ENCODE results near the gene GMDS. TPM values are rescaled to one million over a fixed set of nuclear protein-coding genes. Genes with fewer than 3 reads are reported as not detected.

The GMDS gene
- total RNA-seq, 1 donor = 23.2 TPM

GRCh38 chr6:2000962-2001361 is 244.4 kb downstream of the GMDS start:
- H3K79me2 ChIP-seq (ENCODE audit: insufficient read depth, low read length) = no peaks in the 10 kb centered on the region
- H3K27ac ChIP-seq (ENCODE audit: low read depth, low read length) = no peak overlapping the region
- H3K36me3 ChIP-seq (ENCODE audit: insufficient read depth, low read length) = no peaks in the 10 kb centered on the region
- DNase-seq (ENCODE audit: insufficient read length, low spot score, missing footprints) = no peak
- no peak overlapping the region for H3K4me2 ChIP-seq (ENCODE audit: insufficient read depth, low read length)
- no peaks in the 10 kb centered on the region for H3K27me3 ChIP-seq (ENCODE audit: insufficient read depth, low read length)
- no peak overlapping the region for H3K4me3 ChIP-seq (ENCODE audit: insufficient read depth, low read length)
- H3K9me3 ChIP-seq (ENCODE audit: low read depth, low read length) = no peaks in the 10 kb centered on the region
- H2AFZ ChIP-seq (ENCODE audit: low read length) = no peak overlapping the region
- TF ChIP-seq CTCF (IDR thresholded peaks at IDR 0.05; ENCODE audit: extremely low read depth, low read depth, low read length) = no peak
- H3K4me1 ChIP-seq (ENCODE audit: insufficient read depth, low read length) = no peaks in the 10 kb centered on the region
- no peaks in the 10 kb centered on the region for H4K20me1 ChIP-seq (ENCODE audit: insufficient read depth, low read length)

GRCh38 chr6:1997702-1998101 is 247.7 kb downstream of the GMDS start:
- no peak for TF ChIP-seq CTCF (IDR thresholded peaks at IDR 0.05; ENCODE audit: extremely low read depth, low read depth, low read length)
- no peak for DNase-seq (ENCODE audit: insufficient read length, low spot score, missing footprints)
- H2AFZ ChIP-seq (ENCODE audit: low read length) = no peak overlapping the region
- H3K4me3 ChIP-seq (ENCODE audit: insufficient read depth, low read length) = no peak overlapping the region
- H3K27me3 ChIP-seq (ENCODE audit: insufficient read depth, low read length) = no peaks in the 10 kb centered on the region
- H3K4me2 ChIP-seq (ENCODE audit: insufficient read depth, low read length) = no peak overlapping the region
- H3K27ac ChIP-seq (ENCODE audit: low read depth, low read length) = no peak overlapping the region
- H3K9me3 ChIP-seq (ENCODE audit: low read depth, low read length) = no peaks in the 10 kb centered on the region
- H3K79me2 ChIP-seq (ENCODE audit: insufficient read depth, low read length) = no peaks in the 10 kb centered on the region
- H3K4me1 ChIP-seq (ENCODE audit: insufficient read depth, low read length) = peaks cover 8% of the 10 kb centered on the region
- no peaks in the 10 kb centered on the region for H3K36me3 ChIP-seq (ENCODE audit: insufficient read depth, low read length)
- H4K20me1 ChIP-seq (ENCODE audit: insufficient read depth, low read length) = no peaks in the 10 kb centered on the region

GRCh38 chr6:1995636-1996035 is 249.8 kb downstream of the GMDS start:
- TF ChIP-seq CTCF (IDR thresholded peaks at IDR 0.05; ENCODE audit: extremely low read depth, low read depth, low read length) = no peak
- Histone ChIP-seq H3K79me2 (ENCODE audit: insufficient read depth, low read length) (no peaks in the 10 kb centered on the region), H2AFZ (ENCODE audit: low read length) (no peak overlapping the region), H3K36me3 (ENCODE audit: insufficient read depth, low read length) (no peaks in the 10 kb centered on the region), H3K27ac (ENCODE audit: low read depth, low read length) (no peak overlapping the region), H3K27me3 (ENCODE audit: insufficient read depth, low read length) (no peaks in the 10 kb centered on the region), H3K4me2 (ENCODE audit: insufficient read depth, low read length) (no peak overlapping the region), H3K9me3 (ENCODE audit: low read depth, low read length) (no peaks in the 10 kb centered on the region), H3K4me1 (ENCODE audit: insufficient read depth, low read length) (peaks cover 12% of the 10 kb centered on the region), H3K4me3 (ENCODE audit: insufficient read depth, low read length) (no peak overlapping the region), H4K20me1 (ENCODE audit: insufficient read depth, low read length) (no peaks in the 10 kb centered on the region)
- no peak for DNase-seq (ENCODE audit: insufficient read length, low spot score, missing footprints)

GRCh38 chr6:1993042-1993441 is 252.4 kb downstream of the GMDS start:
- no peak overlapping the region for H3K27ac ChIP-seq (ENCODE audit: low read depth, low read length)
- H3K9me3 ChIP-seq (ENCODE audit: low read depth, low read length) = no peaks in the 10 kb centered on the region
- DNase-seq (ENCODE audit: insufficient read length, low spot score, missing footprints) = peak; percentile 37
- H3K4me3 ChIP-seq (ENCODE audit: insufficient read depth, low read length) = peak overlapping the region; percentile 29
- TF ChIP-seq CTCF (IDR thresholded peaks at IDR 0.05; ENCODE audit: extremely low read depth, low read depth, low read length) = no peak
- no peak overlapping the region for H2AFZ ChIP-seq (ENCODE audit: low read length)
- H3K79me2 ChIP-seq (ENCODE audit: insufficient read depth, low read length) = no peaks in the 10 kb centered on the region
- H3K4me1 ChIP-seq (ENCODE audit: insufficient read depth, low read length) = peaks cover 13% of the 10 kb centered on the region
- H3K27me3 ChIP-seq (ENCODE audit: insufficient read depth, low read length) = no peaks in the 10 kb centered on the region
- no peaks in the 10 kb centered on the region for H3K36me3 ChIP-seq (ENCODE audit: insufficient read depth, low read length)
- no peaks in the 10 kb centered on the region for H4K20me1 ChIP-seq (ENCODE audit: insufficient read depth, low read length)
- H3K4me2 ChIP-seq (ENCODE audit: insufficient read depth, low read length) = peak overlapping the region; percentile 74
